ENCODE measurements around the gene KDELR3.
A peak's percentile ranks its signal among the peaks of the same experiment; 100 is the strongest.

KDELR3 gene

GRCh38 chr22:38467904-38468442, at the start of gene KDELR3:
Gene KDELR3 (plus strand): TSS chr22:38468096. CDS start chr22:38468234, 138 bp downstream.
- peak; percentile 59 to 67 for DNase-seq

- DNase-seq, result no peak
These were observed 49.3 kb upstream of the KDELR3 start for GRCh38 chr22:38418589-38418988.

DNA sequence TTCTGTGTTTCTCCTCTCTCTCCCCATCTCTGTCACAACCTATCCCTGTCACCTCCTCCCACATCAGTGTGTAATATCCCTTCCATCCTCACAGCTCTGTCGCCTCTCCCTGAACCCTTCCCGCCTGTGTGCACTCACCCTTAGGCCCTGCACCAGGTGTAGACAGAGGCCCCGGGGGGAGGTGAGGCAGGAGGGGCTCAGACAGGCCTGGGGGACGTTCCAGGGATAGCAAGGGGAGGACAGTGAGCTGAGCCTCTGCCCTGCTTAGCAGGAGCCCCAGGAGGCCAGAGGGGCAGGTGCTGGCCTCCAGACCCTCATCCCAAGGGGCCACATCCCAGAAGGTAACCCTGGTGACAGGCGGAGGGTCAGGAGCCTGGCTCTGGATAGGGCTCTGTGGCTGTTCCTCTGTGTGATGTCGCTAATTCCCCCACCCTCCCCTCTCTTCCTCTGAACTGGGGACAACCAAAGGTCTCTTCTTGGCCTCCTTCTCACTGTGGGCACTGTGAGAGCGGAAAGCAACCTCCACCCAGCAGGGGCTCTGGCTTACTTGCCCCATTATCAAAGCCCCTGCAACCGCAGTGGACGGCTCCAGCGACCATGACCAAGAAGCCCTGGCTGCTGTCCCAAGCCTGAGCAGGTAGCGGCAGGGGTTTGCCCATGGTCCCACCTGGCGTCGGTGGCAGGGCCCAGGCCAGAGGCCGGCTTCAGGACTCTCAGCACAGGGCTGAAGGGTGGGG, 48.6 kb upstream of the KDELR3 start:
- no peak for DNase-seq

DNA sequence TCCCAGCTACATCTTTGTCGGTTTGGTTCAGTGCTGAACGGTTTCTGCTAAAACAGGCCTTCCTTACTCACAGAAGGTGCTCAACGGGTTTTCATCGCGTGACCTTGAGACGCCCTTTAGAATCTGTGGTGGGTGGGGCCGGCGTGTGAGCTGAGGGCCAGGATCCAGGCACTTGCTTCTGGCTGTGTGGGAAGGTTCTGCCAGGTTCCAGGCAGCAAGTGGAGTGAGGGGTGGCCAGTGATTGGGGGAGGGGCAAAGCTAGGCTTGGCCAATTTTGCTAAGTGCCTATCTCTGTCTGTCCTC, 48.1 kb upstream of the KDELR3 start:
- no peak for DNase-seq

DNA sequence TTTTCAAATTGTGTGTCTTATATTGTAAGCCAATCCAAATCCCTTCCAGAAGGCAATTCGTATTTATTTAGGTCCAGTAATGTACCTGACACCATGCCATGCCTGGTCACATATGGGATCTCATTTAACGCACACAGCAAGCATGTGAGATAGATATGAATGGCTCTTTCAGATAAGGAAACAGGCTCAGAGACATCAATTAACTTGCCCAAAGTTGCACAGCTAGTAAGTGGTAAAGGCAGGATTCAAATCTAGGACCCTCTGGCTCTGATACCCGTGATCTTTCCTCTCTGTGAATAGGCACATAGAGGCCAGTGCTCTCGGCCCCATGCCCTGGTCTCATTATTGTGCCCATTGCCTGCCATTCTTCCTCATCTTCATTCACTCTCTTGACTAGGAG, 47.2 kb upstream of the KDELR3 start:
- DNase-seq, result no peak

DNA sequence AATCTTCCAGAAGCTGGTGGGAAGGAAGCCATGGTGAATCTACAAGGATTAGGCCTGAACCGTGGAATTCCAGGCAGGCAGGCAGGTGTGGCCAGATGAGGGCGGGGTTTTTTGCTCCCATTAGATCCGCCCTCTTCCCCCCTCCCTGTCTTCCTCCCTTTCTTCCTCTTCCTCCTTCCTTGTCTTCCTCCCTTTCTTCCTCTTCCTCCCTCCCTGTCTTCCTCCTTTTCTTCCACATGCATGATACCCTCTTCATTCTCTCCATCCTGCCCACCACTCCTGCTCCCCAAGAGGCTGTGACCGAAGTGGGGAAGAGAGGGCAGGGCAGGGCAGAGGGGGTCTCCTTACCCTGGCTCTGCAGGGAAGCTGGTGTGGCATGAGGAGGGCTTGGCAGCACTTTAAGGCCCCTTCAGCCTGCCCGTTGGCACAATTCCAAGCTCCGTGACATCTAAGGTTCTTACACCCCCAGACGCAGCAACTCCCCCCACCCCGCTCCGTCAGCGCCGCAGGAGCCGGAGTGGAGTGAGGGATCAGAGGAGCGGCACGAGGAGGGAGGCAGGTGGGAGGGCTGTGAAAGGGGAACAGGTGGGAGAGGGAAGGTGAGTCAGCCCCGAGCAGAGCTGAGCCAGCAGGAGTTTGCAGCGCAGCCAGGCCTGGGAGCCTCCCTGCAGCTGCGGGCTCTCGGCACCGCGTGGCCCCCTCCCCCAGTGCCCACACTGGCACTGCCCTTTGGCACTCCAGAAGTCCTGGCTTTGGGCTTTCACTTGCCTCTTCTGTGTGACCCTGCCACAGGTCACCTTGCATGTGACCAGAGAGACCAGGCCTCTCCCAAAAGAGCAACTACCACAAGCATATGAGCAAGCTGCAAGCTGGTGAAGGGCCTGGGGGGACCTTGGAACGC, 45.0 kb upstream of the KDELR3 start:
- DNase-seq, result no peak

- no peak for DNase-seq
These were observed 44.1 kb upstream of the KDELR3 start for GRCh38 chr22:38423512-38424503.

- no peak for DNase-seq
These were observed 43.3 kb upstream of the KDELR3 start for GRCh38 chr22:38424525-38425080.

GRCh38 chr22:38426628-38427027, 41.3 kb upstream of the KDELR3 start:
- DNase-seq, result no peak

DNA sequence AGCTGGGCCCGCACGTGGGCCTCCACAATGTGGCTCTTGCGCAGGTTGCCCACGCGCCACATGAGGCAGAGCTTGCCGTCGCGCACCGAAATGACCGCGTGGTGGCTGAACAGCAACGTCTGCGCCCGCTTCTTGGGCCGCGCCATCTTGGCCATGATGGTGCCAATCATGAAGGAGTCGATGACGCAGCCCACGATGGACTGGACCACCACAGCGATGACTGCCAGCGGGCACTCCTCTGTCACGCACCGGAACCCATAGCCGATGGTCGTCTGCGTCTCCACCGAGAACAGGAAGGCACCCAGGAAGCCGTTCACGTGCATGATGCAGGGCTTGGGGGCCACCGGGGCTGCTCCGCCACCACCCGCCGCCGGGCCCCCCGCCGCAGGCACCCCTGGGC, 40.4 kb upstream of the KDELR3 start:
- DNase-seq, result no peak

DNA sequence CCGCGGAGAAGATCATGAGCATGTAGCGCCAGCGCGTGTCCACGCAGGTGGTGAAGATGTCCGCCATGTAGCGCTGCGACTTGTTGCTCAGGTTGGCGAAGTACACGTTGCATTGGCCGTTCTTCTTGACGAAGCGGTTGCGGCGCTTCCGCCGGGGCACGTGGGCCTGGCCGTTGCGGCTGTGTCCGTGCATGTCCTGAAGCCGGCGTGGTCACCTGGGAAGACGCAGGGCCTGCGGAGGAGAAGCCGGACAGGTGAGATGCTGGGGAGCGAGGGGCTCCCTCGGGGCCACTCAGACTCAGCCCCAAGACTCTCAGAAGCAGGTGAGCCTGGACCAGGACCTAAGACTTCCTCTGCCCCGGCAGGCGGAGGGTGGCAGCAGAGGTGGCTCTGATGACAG, 40.0 kb upstream of the KDELR3 start:
- DNase-seq, result no peak

DNA sequence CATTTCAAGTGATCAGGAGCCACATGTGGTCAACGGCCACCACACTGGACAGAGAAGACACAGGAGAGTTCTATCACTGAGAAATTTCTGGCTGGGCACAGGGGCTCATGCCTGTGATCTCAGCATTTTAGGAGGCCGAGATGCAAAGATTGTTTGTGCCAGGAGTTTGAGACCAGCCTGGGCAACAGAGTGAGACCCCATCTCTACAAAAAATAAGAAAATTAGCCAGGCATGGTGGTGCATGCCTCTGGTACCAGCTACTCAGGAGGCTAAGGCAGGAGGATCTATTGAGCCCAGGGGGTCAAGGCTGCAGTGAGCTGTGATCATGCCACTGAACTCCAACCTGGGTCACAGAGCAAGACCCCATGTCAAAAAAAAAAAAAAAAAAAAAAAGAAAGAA, 39.2 kb upstream of the KDELR3 start:
- DNase-seq, result no peak

DNA sequence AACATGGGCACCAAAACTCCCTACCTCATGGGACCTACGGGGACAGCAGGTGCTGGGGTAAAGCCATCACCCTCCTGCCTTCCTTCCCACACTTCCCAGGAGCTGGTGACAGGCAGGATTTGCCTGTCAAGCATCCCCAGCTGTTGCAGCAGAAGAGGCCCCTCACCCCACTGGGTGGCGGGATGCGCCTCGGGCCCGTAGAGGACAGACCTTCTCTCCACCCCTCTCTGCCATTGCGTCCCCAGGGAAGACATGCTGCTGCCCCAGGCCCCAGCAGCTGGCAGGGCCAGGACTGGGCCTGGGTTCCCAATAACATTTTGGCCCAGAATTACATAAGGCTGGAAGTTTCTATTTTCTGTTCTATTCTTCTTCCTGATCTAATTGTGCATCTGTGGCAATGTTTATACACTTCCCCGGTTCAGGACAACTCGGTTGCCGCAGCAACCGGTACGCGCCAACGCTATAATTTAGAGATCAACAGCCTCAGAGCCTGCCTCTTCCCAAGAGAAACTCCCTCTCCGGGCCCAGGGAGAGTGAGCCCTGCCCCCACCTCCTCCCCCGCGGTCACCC, 38.3 kb upstream of the KDELR3 start:
- DNase-seq, result no peak

DNA sequence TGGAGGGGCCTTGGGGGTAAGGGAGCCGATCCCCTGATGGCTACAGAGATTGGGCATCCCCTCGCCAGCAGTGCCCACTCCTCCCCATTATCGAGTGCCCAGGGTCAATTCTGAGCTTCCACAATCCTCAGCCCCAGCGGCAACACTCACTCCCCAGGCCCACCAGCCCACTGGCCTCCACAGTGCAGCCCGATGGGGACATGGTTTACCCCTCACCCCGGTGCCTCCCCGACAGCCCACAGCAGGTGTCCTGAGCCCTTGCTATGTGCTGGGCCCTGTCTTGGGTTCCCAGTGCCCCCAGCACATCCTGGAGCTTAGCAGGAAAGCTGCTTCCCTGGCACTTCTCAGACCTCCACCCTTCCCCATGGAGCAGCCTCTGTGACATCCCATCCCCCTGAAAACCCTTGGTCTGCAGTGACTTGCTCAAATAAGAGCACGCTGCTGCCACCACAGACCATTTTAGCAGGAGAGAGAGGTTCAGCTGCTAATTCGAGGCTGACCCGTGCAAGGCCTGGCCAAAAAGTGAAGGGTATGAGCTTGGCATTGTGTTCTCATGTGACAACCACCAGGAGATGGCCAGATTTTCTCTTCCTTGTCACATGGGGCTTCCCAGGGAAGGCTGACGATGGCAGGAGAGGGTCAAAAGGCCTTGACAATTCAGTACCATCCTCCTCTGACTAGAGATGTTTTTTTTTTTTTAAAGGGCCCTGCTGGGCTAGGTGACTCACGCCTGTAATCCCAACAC, 36.5 kb upstream of the KDELR3 start:
- no peak for DNase-seq

DNA sequence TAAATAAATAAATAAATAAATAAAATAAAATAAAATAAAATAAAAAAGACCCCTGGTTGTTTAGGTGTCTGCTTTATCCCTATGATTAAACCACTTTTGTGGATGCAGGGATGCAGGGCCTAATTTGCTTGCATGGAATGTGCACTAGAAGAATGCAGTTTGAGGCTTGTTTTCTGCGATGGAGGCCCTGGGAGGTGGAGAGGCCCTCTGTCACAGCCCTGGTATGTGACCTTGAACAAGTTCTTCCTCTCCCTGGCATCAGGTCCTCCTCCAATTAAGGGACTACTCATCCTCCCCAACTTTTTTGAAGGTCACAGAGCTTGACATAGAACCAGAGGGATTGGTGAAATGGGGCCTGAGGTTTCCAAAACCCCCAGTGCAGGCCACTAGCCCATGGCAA, 35.6 kb upstream of the KDELR3 start:
- DNase-seq, result no peak

- DNase-seq, result no peak
These were observed 34.0 kb upstream of the KDELR3 start for GRCh38 chr22:38433871-38434270.

DNA sequence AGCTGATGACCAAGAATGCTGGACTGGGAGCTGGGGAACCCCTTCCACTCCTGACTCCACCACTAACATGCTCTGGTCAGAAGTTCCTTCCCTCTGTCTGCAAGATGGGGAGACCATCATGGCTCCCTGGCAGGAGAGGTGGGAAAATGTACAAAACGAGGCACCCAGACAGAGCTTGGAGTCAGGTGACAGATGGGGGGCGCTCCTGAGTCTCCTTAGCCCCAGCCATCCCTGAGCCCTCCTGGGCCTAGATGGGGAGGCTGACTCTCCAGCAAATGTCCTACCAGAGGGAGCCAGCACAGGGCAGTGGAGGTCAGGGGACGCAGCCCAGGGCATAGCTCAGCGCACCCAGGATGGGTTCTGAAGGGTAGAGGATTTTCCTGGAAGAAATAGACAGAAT, 32.9 kb upstream of the KDELR3 start:
- DNase-seq, result no peak

GRCh38 chr22:38435965-38436364, 31.9 kb upstream of the KDELR3 start:
- DNase-seq, result no peak

DNA sequence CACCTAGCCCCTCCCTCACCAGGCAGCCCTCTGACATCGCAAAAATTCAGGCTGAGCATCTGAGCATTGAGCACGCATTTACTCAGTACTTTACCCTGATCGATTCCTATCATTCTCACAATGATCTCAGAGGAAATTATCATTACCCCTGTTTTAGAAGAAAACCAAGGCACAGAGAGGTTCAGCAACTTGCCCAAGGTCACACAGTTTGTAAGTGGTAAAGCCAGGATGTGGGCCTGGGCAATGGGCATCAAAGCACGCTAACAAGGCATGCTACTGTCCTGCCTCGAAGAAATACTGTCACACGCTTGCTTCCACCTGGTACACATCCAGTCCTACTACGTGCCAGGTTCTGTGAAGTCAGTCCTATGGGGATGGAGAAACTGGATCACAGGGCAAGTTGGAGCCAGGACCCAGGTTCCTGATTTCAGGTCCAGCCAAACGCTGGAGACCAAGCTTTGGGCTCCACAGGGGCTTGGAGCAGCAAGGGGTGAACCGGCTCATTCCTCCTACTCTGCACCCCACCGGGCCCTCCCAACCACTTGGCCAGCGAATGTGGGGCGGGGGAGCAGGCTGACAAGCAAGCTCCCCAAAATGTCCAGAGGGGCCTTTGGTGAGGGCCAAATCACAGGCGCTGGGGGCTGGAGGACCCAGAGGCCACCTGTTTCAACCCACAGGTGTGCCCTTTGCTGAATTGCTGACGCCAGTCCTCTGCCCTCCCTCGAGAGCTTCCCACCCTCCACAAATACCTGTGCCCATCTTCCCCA, 31.1 kb upstream of the KDELR3 start:
- DNase-seq, result no peak

GRCh38 chr22:38437416-38437815, 30.5 kb upstream of the KDELR3 start:
- no peak for DNase-seq
